Measurements from ENCODE around the gene MCTP1.

MCTP1 gene

DNA sequence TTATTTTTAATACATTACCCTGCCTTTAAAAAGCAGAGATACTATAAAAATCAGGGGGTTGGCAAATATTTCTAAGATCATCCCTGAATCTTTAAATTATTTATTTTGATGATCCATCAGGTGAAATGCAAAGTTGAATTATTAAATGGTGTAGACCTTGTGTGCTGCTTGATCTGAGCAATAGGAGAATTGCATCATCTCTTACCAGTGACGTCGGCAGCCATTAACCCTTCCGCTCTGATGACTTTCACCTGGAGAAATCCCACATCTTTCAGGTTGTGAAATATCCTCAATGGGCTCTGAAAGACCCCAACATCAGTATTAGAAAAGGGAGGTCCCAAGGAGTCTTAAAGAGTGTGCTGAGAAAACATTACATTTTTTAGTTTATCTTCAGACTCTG is 396.2 kb downstream of the MCTP1 start:
- H3K4me3 ChIP-seq = no peak overlapping the region
- no peaks in the 10 kb centered on the region for H4K20me1 ChIP-seq
- H3K4me2 ChIP-seq = no peak overlapping the region
- no peaks in the 10 kb centered on the region for H3K9me3 ChIP-seq
- no peak overlapping the region for H3K27ac ChIP-seq
- H3K27me3 ChIP-seq = no peaks in the 10 kb centered on the region
- H3K9ac ChIP-seq = no peak overlapping the region
- H3K4me1 ChIP-seq = peaks cover 7% of the 10 kb centered on the region; the same call in 1 of the 2 replicates
- no peak for TF ChIP-seq Cebpa-rat (IDR thresholded peaks at IDR 0.05)
- no peaks in the 10 kb centered on the region for H3K36me3 ChIP-seq

DNA sequence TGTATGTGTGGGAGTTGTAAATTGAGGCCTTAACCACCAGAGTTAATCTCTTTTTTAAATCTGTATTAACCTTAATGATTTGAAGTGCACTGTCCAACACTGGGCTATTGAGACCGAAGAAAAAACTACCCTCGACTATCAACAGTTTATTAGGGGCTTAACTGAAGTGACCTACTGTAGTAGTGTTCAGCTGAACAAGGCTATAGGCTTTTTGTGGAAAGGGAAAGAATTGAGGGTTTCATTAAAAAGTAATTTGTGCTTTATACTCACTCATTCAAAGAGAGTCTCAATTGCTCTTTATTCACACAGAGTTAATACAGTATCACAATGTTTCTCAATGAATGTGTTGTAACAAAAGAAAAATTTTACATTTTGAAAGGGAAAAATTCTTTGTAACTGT is 399.0 kb downstream of the MCTP1 start:
- TF ChIP-seq Cebpa-rat (IDR thresholded peaks at IDR 0.05) = no peak
- no peak overlapping the region for H3K9ac ChIP-seq
- no peak overlapping the region for H3K27ac ChIP-seq
- H4K20me1 ChIP-seq = no peaks in the 10 kb centered on the region
- no peaks in the 10 kb centered on the region for H3K27me3 ChIP-seq
- no peaks in the 10 kb centered on the region for H3K36me3 ChIP-seq
- H3K4me3 ChIP-seq = no peak overlapping the region
- peaks cover 7% of the 10 kb centered on the region; the same call in 1 of the 2 replicates for H3K4me1 ChIP-seq
- no peak overlapping the region for H3K4me2 ChIP-seq
- H3K9me3 ChIP-seq = no peaks in the 10 kb centered on the region

DNA sequence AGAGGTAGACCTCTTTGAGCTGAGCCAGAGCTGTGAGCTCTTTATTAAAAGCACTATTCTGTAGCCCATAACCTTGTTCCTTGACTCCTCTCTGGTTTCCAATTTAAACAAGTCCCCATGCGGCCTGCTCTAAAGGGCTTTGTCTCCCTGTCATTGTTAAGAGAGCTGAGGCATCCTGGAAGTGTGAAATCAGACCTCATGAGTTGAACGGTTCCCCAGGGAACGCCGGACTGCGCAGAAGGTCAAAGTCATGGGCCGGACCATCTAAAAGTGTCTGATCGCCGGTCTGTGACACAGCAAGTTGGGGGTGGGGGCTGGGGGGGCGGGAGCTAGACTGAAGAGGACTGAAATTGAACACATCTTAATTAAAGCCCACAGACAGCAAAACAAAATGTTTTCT is 400.6 kb downstream of the MCTP1 start:
- no peak for TF ChIP-seq Cebpa-rat (IDR thresholded peaks at IDR 0.05)
- Histone ChIP-seq H3K36me3 (no peaks in the 10 kb centered on the region), H3K27me3 (no peaks in the 10 kb centered on the region), H3K9ac (no peak overlapping the region), H3K9me3 (no peaks in the 10 kb centered on the region), H3K4me3 (no peak overlapping the region), H3K27ac (no peak overlapping the region), H4K20me1 (no peaks in the 10 kb centered on the region), H3K4me1 (peaks cover 7% of the 10 kb centered on the region; the same call in 1 of the 2 replicates), H3K4me2 (no peak overlapping the region)

DNA sequence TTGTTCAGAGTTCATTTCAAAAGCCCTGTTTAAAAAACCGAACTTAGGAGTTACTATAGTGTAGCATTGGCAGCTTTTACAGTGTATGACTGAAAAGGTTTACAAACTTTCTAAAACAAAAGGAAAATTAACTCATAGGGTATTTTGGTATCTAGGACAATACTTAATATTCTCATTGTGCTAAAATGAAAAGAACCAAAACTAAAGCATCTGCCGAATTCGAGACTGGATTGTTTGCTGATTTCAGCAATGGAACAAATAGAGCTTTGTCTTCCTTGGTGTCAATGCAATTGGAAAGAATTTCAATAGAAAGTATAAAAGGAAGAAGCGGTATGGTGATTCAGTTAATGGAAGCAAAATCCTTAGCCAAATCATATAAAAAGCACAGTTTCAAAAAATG is 412.4 kb downstream of the MCTP1 start:
- H3K27ac ChIP-seq = no peak overlapping the region
- no peaks in the 10 kb centered on the region for H3K4me1 ChIP-seq
- no peaks in the 10 kb centered on the region for H4K20me1 ChIP-seq
- no peaks in the 10 kb centered on the region for H3K27me3 ChIP-seq
- H3K9ac ChIP-seq = no peak overlapping the region
- H3K4me3 ChIP-seq = no peak overlapping the region
- H3K4me2 ChIP-seq = no peak overlapping the region
- H3K9me3 ChIP-seq = no peaks in the 10 kb centered on the region
- TF ChIP-seq Cebpa-rat (IDR thresholded peaks at IDR 0.05) = no peak
- H3K36me3 ChIP-seq = no peaks in the 10 kb centered on the region

- Histone ChIP-seq H3K4me2 (no peak overlapping the region), H3K9me3 (no peaks in the 10 kb centered on the region), H4K20me1 (no peaks in the 10 kb centered on the region), H3K27ac (no peak overlapping the region), H3K27me3 (no peaks in the 10 kb centered on the region), H3K9ac (no peak overlapping the region), H3K4me3 (no peak overlapping the region), H3K36me3 (no peaks in the 10 kb centered on the region), H3K4me1 (no peaks in the 10 kb centered on the region)
- no peak for TF ChIP-seq Cebpa-rat (IDR thresholded peaks at IDR 0.05)
These were observed 414.2 kb downstream of the MCTP1 start for GRCh38 chr5:94870511-94871183.

DNA sequence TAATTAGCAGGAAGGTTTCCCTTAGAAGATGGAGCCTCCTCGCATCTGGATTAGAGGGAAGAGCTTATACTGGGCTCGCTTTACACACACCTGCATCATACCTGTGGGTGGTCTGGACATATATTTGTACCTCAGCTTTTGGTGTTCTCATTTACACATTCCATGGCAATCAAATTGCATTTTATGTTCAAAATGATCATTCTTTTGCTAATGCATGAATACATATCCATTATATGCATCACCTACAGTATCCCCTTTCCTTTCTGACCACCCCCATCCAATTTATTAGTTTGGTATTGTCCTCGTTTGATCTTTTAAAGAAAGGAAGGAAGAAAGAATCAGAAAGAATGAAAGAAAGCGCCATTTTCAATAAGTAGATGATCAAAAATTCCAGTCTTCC is 415.0 kb downstream of the MCTP1 start:
- H3K27ac ChIP-seq = no peak overlapping the region
- H4K20me1 ChIP-seq = no peaks in the 10 kb centered on the region
- no peaks in the 10 kb centered on the region for H3K4me1 ChIP-seq
- H3K4me2 ChIP-seq = no peak overlapping the region
- no peaks in the 10 kb centered on the region for H3K36me3 ChIP-seq
- no peak overlapping the region for H3K4me3 ChIP-seq
- no peaks in the 10 kb centered on the region for H3K9me3 ChIP-seq
- TF ChIP-seq Cebpa-rat (IDR thresholded peaks at IDR 0.05) = no peak
- H3K27me3 ChIP-seq = no peaks in the 10 kb centered on the region
- no peak overlapping the region for H3K9ac ChIP-seq

DNA sequence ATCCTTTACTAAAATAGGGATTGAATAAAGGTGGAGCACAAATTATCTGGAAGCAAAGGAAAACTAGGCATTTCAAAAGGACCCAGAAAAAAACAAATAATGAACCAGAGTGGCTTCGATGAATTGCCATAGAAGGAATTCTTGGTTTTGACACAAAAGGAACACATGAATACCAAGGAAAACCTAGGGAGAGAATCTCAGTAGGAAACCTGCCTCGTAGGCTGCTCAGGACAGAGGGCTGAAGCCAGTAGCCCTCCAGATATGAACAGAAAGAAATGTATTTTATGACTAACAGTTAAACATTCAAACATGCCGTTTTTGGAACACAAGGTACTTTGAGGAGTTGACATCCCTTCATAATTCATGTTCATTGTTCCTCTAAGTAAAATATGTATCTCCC is 420.9 kb downstream of the MCTP1 start:
- Histone ChIP-seq H3K36me3 (no peaks in the 10 kb centered on the region), H3K27me3 (no peaks in the 10 kb centered on the region), H3K4me1 (no peaks in the 10 kb centered on the region), H4K20me1 (no peaks in the 10 kb centered on the region), H3K4me2 (no peak overlapping the region), H3K9ac (no peak overlapping the region), H3K9me3 (no peaks in the 10 kb centered on the region), H3K4me3 (no peak overlapping the region), H3K27ac (no peak overlapping the region)
- TF ChIP-seq Cebpa-rat (IDR thresholded peaks at IDR 0.05) = no peak

GRCh38 chr5:94857111-94857510 is 427.8 kb downstream of the MCTP1 start:
- H3K4me3 ChIP-seq = no peak overlapping the region
- H3K4me2 ChIP-seq = no peak overlapping the region
- H3K9me3 ChIP-seq = no peaks in the 10 kb centered on the region
- no peaks in the 10 kb centered on the region for H3K36me3 ChIP-seq
- no peak overlapping the region for H3K9ac ChIP-seq
- H3K4me1 ChIP-seq = no peaks in the 10 kb centered on the region
- no peak overlapping the region for H3K27ac ChIP-seq
- no peaks in the 10 kb centered on the region for H4K20me1 ChIP-seq
- H3K27me3 ChIP-seq = no peaks in the 10 kb centered on the region
- TF ChIP-seq Cebpa-rat (IDR thresholded peaks at IDR 0.05) = no peak

DNA sequence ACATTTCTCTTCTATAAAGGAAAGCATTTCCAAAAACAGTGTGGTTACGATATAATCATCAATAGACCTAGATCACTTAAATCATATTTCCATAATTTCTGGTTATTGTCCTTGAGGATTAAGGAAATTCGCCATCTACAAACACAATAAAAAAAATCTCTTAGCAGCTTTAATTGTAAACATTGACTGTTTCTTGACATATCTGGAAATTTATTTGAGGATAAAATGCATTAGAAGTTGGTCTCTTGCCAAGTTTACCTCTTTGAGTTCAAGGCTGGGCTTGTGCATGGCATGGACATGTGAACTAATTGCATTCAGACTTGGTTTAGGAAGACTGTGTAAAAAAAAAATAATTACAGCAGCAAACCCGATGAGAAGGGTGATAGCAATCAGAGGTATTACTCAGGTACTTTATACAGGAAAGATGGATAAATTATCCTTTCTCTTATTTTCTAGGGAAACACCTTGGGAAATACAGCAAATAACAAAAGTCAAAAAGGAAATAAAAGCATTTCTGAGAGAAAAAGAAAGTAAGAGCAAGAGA is 428.6 kb downstream of the MCTP1 start:
- no peak overlapping the region for H3K27ac ChIP-seq
- no peak for TF ChIP-seq Cebpa-rat (IDR thresholded peaks at IDR 0.05)

DNA sequence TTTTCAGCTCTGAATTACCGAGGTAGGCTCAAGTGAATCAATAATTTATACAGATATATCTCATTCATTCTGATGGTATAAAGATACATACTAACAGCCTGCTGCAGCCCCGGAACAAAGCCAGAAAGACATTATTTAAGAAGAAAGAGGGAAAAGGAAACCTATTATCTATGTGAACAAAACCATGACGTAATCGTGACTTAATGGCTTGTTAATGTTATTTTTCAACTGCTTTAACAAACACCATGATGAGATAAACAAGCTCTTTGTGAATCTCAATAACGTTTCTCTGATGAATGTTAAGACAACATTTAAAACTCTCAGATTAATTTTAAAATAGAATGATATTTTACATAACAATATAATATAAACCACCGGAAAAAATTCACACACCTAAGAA is 429.4 kb downstream of the MCTP1 start:
- H3K4me2 ChIP-seq = no peak overlapping the region
- no peaks in the 10 kb centered on the region for H3K27me3 ChIP-seq
- no peaks in the 10 kb centered on the region for H3K36me3 ChIP-seq
- no peak overlapping the region for H3K27ac ChIP-seq
- no peak overlapping the region for H3K4me3 ChIP-seq
- H3K9ac ChIP-seq = no peak overlapping the region
- TF ChIP-seq Cebpa-rat (IDR thresholded peaks at IDR 0.05) = no peak
- H3K4me1 ChIP-seq = no peaks in the 10 kb centered on the region
- H3K9me3 ChIP-seq = no peaks in the 10 kb centered on the region
- no peaks in the 10 kb centered on the region for H4K20me1 ChIP-seq

More for the DNA sequence above, 428.6 kb downstream of the MCTP1 start:
- no peak overlapping the region for H3K4me2 ChIP-seq
- no peak overlapping the region for H3K9ac ChIP-seq
- no peaks in the 10 kb centered on the region for H3K36me3 ChIP-seq
- H4K20me1 ChIP-seq = no peaks in the 10 kb centered on the region
- no peaks in the 10 kb centered on the region for H3K27me3 ChIP-seq
- no peak overlapping the region for H3K4me3 ChIP-seq
- H3K9me3 ChIP-seq = no peaks in the 10 kb centered on the region
- H3K4me1 ChIP-seq = no peaks in the 10 kb centered on the region
